ENCODE measurements around the gene KCNJ6.

DNA sequence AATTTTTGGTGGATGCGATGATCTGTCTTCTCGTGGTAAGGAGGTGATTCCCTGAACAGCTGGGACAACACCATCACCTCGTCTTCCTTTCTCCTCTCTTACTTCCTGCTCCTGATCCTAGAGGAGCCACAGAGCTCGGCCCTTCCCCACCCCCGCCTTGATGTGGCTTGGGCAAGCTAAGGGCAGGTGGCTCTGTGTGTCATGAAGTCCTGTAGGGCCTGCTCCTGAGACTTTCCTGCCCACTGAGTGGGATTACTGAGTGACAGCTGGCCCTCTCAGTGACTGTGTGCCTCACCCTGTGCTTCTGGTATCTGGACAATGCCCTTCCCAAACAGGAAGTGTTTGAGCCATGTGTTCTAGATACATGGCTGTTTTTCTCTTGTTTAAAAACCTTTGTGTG lies 153.0 kb downstream of the KCNJ6 start:
- TF ChIP-seq, protein P1, sequence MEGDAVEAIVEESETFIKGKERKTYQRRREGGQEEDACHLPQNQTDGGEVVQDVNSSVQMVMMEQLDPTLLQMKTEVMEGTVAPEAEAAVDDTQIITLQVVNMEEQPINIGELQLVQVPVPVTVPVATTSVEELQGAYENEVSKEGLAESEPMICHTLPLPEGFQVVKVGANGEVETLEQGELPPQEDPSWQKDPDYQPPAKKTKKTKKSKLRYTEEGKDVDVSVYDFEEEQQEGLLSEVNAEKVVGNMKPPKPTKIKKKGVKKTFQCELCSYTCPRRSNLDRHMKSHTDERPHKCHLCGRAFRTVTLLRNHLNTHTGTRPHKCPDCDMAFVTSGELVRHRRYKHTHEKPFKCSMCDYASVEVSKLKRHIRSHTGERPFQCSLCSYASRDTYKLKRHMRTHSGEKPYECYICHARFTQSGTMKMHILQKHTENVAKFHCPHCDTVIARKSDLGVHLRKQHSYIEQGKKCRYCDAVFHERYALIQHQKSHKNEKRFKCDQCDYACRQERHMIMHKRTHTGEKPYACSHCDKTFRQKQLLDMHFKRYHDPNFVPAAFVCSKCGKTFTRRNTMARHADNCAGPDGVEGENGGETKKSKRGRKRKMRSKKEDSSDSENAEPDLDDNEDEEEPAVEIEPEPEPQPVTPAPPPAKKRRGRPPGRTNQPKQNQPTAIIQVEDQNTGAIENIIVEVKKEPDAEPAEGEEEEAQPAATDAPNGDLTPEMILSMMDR (IDR thresholded peaks at IDR 0.05), result no peak
- no peak for TF ChIP-seq POLR2A (IDR thresholded peaks at IDR 0.05)
- TF ChIP-seq EP300 (IDR thresholded peaks at IDR 0.05), result no peak
